HG03175 (cell line): ENCODE data around the gene ATF5.

ENCODE experiments used
- ATAC-seq: cut with Tn5 transposase; IDR thresholded peaks from one replicate; pipeline ENCODE4 v1.9.1; 2021; ENCODE audit warnings: mild to moderate bottlenecking, moderate library complexity; ENCODE audit not compliant: unreplicated experiment

ATF5 gene

GRCh38 chr19:49971991-49972411 lies 43.0 kb downstream of the ATF5 start:
- ATAC-seq: no peak

DNA sequence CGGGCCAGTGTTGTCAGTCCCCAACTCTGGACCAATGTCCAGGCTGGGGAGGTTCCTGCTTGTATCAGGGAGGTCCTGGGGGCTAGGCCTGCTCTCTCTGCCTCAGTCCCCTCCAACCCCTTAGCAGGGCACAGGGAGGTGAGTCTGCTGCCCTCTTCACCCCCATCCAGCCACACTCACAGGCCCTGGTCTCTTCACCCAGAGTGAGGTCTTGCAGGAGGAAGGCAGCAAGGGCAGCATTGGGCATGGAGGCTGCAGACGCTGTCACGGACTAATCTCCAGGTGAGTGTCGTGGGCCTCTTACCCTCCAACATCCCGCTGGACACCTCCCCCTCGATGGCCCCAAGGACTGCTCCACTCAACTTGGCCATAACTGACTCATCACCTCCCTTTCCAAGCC lies 43.8 kb downstream of the ATF5 start:
- no peak for ATAC-seq

GRCh38 chr19:49973987-49974386 lies 45.0 kb downstream of the ATF5 start:
- no peak for ATAC-seq

DNA sequence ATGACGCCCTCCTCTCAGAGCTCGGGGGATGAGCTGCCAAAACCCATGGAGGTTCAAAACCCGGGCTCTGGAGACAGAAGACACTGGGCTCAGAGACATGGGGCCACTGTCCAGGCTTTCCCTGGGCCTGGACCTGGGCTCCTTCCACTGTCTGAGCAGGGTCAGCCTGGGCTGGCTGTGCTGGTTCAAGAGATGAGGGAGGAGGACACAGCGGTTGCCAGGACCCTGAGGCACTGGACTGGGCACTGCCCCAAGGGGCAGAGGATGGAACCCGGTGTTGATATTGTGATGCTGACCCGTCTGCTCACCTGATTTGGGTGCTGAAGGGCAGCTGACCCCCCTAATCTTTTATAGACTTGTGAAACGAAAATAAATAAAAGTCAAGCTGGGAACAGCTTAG lies 46.0 kb downstream of the ATF5 start:
- no peak for ATAC-seq

DNA sequence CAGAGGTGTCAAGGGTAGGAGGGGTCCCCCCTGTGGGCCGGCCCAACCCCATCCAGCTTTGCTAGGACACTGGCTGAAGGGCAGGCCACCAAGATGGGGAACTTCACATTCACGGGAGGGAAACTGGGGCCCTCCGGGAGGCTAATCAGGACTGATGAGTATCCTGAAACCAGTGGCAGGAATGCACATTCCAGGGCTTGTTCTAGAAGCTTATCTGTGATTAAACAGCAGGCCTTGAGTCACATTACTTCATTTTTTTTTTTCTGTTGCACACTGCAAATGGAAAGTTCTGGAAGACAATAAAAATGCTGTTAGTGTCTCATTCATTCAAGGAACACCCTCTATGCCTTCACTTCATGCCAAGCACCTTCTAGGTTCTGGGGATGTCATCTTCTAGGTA lies 47.5 kb downstream of the ATF5 start:
- no peak for ATAC-seq

DNA sequence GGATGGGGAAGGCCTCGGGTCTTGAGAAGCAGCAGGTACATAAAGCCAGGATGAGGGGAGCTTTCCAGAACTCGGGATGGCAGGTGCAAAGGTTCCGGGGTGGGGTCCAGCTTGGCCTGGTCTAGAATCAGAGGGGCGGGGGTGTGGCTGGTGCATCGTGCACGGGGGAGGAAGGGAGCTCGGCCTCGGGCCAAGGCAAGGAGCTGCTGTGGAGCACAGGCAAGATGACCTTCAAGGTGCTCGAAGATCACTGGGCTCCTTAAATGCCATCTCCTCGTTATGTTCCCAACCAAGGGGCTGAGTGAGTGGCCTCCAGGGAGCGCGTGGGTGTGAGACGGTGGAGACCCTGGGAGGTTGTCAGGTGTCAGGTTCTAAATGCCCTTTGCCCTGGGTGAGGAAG lies 48.1 kb downstream of the ATF5 start:
- ATAC-seq: no peak

DNA sequence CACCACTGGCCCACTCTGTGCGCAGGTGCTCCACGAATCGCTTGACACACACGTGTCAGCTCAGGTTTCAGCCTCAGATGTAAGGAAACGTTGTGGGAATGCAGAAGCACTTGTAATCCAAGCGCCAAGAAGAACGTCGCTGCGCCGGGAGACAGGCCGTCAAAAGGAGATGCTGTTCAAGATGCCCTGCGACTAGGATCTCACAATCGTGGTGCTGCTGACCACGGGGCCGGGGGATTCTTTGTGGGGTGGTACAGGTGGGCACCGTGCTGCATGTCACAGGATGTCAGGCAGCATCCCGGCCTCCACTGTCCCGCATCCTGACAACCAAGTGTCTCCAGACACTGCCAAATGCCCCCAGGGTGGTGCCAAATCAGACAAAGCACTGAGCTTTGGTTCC lies 48.9 kb downstream of the ATF5 start:
- ATAC-seq: no peak

DNA sequence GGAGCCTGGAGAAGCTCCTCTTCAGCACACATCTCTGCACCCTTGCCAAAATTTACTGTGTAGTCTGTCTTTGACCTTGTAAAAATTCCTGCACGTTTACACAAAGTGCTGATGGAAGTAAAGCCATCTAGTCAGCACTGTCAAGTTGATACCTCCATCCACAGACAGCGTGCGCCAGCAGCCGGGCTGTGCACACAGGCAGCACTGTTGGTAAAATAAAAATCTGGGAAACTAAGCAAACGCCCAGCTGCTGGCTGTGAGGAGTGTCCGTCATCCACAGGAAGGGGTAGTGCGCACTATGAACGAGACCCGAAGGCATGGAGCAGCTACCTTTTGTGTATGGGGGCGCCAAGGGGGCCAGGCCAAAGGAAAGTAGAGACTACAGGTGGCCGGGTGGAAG lies 49.3 kb downstream of the ATF5 start:
- no peak for ATAC-seq

- ATAC-seq: no peak
Observed at GRCh38 chr19:49981603-49982593, 52.9 kb downstream of the ATF5 start.
